ENCODE results near the gene ARVCF. TPM values are rescaled to one million over a fixed set of nuclear protein-coding genes. Genes with fewer than 3 reads are reported as not detected.

The ARVCF gene
- total RNA-seq, 3 donors from 2014 or later, result 11.2 to 15.3 (median 15.1) TPM

GRCh38 chr22:19995611-19996339 is 20.8 kb downstream of the ARVCF start:
- TF ChIP-seq, protein P1, sequence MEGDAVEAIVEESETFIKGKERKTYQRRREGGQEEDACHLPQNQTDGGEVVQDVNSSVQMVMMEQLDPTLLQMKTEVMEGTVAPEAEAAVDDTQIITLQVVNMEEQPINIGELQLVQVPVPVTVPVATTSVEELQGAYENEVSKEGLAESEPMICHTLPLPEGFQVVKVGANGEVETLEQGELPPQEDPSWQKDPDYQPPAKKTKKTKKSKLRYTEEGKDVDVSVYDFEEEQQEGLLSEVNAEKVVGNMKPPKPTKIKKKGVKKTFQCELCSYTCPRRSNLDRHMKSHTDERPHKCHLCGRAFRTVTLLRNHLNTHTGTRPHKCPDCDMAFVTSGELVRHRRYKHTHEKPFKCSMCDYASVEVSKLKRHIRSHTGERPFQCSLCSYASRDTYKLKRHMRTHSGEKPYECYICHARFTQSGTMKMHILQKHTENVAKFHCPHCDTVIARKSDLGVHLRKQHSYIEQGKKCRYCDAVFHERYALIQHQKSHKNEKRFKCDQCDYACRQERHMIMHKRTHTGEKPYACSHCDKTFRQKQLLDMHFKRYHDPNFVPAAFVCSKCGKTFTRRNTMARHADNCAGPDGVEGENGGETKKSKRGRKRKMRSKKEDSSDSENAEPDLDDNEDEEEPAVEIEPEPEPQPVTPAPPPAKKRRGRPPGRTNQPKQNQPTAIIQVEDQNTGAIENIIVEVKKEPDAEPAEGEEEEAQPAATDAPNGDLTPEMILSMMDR (IDR thresholded peaks at IDR 0.05), result no peak
- Histone ChIP-seq H3K9me3 (no peaks in the 10 kb centered on the region), H3K4me3 (no peak overlapping the region), H3K36me3 (ENCODE audit: low read depth) (no peaks in the 10 kb centered on the region), H3K4me1 (ENCODE audit: low read depth) (no peaks in the 10 kb centered on the region)
- DNase-seq (peak in 2 of 3 donors; percentile 21 to 47), ATAC-seq (no peak)
- intact Hi-C loops (cut with DNase I, micrococcal nuclease), result no loop called here

DNA sequence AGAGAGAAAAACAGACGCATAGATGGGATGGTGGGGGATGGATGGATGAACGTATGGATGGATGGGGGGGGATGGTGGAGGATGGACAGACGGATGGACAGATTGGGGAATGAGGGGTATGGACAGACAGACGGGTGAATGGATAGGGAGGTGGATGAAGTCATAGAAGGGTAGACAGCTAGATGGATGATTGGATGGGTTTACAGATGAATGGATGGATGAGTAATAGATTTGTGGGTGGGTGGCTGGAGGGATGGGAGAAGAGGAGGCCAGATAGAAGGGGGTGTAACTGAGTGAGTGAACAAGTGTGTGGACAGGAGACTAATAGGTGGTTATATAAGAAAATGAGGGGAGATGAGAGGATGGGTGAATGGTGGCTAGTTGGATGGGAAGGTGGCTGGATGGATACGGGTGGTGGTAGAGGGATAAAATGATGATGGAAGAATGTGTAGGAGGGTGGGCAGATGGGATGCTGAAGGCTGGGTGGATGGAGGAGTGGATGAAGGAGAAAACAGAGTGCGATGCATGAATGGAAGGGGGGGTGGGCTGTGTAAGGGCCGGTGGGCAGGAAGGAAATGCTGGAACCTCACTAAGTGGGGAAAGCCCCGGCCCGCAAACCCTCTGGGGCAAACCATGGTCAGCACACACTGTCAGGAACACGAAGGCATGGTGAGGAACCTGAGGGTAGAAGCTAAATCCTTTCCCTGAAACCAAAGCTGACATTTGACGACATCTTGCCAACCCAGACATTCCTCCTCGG is 21.6 kb downstream of the ARVCF start:
- intact Hi-C loops (cut with DNase I, micrococcal nuclease), result no loop called here
- TF ChIP-seq, protein P1 (IDR thresholded peaks at IDR 0.05), result no peak
- no peak overlapping the region for H3K4me3 ChIP-seq
- ATAC-seq (no peak), DNase-seq (no peak)
- no peaks in the 10 kb centered on the region for H3K4me1 ChIP-seq (ENCODE audit: low read depth)
- no peaks in the 10 kb centered on the region for H3K9me3 ChIP-seq
- H3K36me3 ChIP-seq (ENCODE audit: low read depth), result no peaks in the 10 kb centered on the region

DNA sequence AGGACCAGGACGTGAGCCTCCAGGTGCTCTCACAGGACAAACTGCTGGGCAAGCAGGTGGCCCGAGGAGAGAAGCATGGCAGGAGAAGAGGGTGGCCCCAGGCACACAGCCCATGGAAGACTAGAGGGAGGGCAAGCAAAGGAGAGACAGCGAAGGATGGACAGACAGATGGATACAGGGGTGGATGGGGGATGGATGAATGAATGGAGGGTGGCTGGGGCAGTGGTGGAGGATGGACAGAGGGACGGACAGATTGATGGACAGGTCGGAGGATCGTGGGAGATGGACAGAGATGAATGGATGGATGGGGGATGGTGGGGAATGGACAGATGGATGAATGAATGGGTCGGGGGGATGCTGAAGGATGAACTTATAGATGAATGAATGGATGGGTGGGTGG is 22.7 kb downstream of the ARVCF start:
- intact Hi-C loops (cut with DNase I, micrococcal nuclease), result no loop called here
- TF ChIP-seq, protein P1 (IDR thresholded peaks at IDR 0.05), result no peak
- ATAC-seq, result no peak
- H3K4me1 ChIP-seq (ENCODE audit: low read depth), result no peaks in the 10 kb centered on the region
- no peak overlapping the region for H3K4me3 ChIP-seq
- no peaks in the 10 kb centered on the region for H3K36me3 ChIP-seq (ENCODE audit: low read depth)
- H3K9me3 ChIP-seq, result no peaks in the 10 kb centered on the region
- peak in 1 of 3 donors; percentile 15 for DNase-seq

GRCh38 chr22:19992921-19993355 is 23.7 kb downstream of the ARVCF start:
- no peaks in the 10 kb centered on the region for H3K9me3 ChIP-seq
- DNase-seq (peak in 1 of 3 donors; percentile 12), ATAC-seq (no peak)
- TF ChIP-seq, protein P1 (IDR thresholded peaks at IDR 0.05), result no peak
- H3K4me1 ChIP-seq (ENCODE audit: low read depth), result no peaks in the 10 kb centered on the region
- H3K36me3 ChIP-seq (ENCODE audit: low read depth), result no peaks in the 10 kb centered on the region
- intact Hi-C loops (cut with DNase I, micrococcal nuclease), result no loop called here
- H3K4me3 ChIP-seq, result no peak overlapping the region

- no peaks in the 10 kb centered on the region for H3K9me3 ChIP-seq
- no peaks in the 10 kb centered on the region for H3K4me1 ChIP-seq (ENCODE audit: low read depth)
- intact Hi-C loops (cut with DNase I, micrococcal nuclease), result no loop called here
- H3K36me3 ChIP-seq (ENCODE audit: low read depth), result no peaks in the 10 kb centered on the region
- peak in 1 of 3 donors; percentile 26 for DNase-seq
- TF ChIP-seq, protein P1 (IDR thresholded peaks at IDR 0.05), result no peak
- no peak for ATAC-seq
- no peak overlapping the region for H3K4me3 ChIP-seq
Observed at GRCh38 chr22:19992481-19992911, 24.1 kb downstream of the ARVCF start.
